Stomach (tissue), 9 donors: Measurements from ENCODE around the gene MIS18BP1. TPM values are rescaled to one million over a fixed set of nuclear protein-coding genes. Genes with fewer than 3 reads are reported as not detected.

ENCODE experiments used
- DNase-seq, 2 donors: peaks; one replicate each; pipeline versions ENCODE4 v3.0.0 to v3.0.0-alpha.2; 2013 to 2019
- H3K27ac ChIP-seq, 5 donors: fragments of 200-600 bp in 4 of 5; sonication (generic) in 4 of 5; one replicate each; pipeline ENCODE4 v1.5.1; 2013 to 2019; ENCODE audit warnings: mild to moderate bottlenecking in 1 of 5, moderate library complexity in 1 of 5
- H3K27me3 ChIP-seq, 3 donors: fragments of 200-600 bp; sonication (generic); one replicate each; pipeline ENCODE4 v1.5.1; 2017 to 2019; ENCODE audit warnings: mixed run types in 1 of 3
- H3K36me3 ChIP-seq, 4 donors: fragments of 200-600 bp; sonication (generic); 1 replicate in 3 of 4; 2 replicates in 1 of 4; pipeline ENCODE4 v1.5.1; 2016 to 2019
- H3K4me1 ChIP-seq, 4 donors: fragments of 200-600 bp; sonication (generic); one replicate each; pipeline ENCODE4 v1.5.1; 2016 to 2019
- H3K4me3 ChIP-seq, 4 donors: fragments of 200-600 bp; sonication (generic) in 3 of 4; one replicate each; pipeline ENCODE4 v1.5.1; 2016 to 2019; ENCODE audit warnings: mild to moderate bottlenecking in 1 of 4
- H3K9me3 ChIP-seq, 4 donors: fragments of 200-600 bp; sonication (generic); one replicate each; pipeline ENCODE4 v1.5.1; 2016 to 2019
- CTCF ChIP-seq, 7 experiments: fragments of 450-650 bp in 4 of 7; fragments of 200-600 bp in 3 of 7; sonication (generic) in 3 of 7; IDR thresholded peaks; one replicate each; pipeline ENCODE4 v1.5.1; 2016 to 2019; ENCODE audit warnings: antibody characterized with exemption in 7 of 7, control low read depth in 2 of 7, mild to moderate bottlenecking in 1 of 7
- EP300 ChIP-seq: sonication (generic); formaldehyde crosslinking; IDR thresholded peaks from one replicate; pipeline ENCODE4 v1.6.1; 2017; ENCODE audit warnings: antibody characterized with exemption
- POLR2A ChIP-seq, 4 donors: fragments of 450-650 bp; IDR thresholded peaks; one replicate each; pipeline ENCODE4 v1.6.1; 2016; ENCODE audit warnings: antibody characterized with exemption in 4 of 4, control low read depth in 2 of 4, mild to moderate bottlenecking in 1 of 4, moderate library complexity in 1 of 4
- POLR2AphosphoS5 ChIP-seq, 3 donors: sonication (generic); formaldehyde crosslinking; IDR thresholded peaks; one replicate each; pipeline ENCODE4 v1.6.1; 2016; ENCODE audit warnings: antibody characterized with exemption in 3 of 3
- WGBS, 5 donors: extraction: QIAGEN DNeasy Blood & Tissue Kit in 3 of 5; methylation state at CpG; one replicate each; pipeline versions ENCODE4 v1.1.5 to v1.1.7; 2013 to 2018; 5-methylcytosine and 5-hydroxymethylcytosine counted together
- intact Hi-C: fragments of 100-400 bp; cut with DNase I; formaldehyde crosslinking; loops from one replicate; pipeline ENCODE4 v1.15.1; 2023; ENCODE audit warnings: low total_unique reads
- polyA plus RNA-seq, 3 donors: library from polyadenylated mRNA; stranded (reverse); fragments of 200-250 nt; gene quantifications; one replicate each; pipeline ENCODE4 v1.2.3, GENCODE V29; 2013
- total RNA-seq, 5 donors: library from RNA; depleted of rRNA; stranded (reverse); fragments of >200 nt; gene quantifications; one replicate each; pipeline versions ENCODE4 v1.1.0 to v1.2.3, GENCODE V29; 2014 to 2016
- donor health status: healthy with polysubstance abuse.
- donor health status: Bipolar disorder and iron deficiency.
- donor health status: healthy.

The MIS18BP1 gene
- total and polyA plus RNA-seq, 8 donors, result 4.4 to 67.7 (median 13.2) TPM

- DNase-seq, result peak in 1 of 2 donors; percentile 50
- Histone ChIP-seq H3K27ac (peak overlapping the region; percentile 90 to 94 (median 92)), H3K27me3 (no peaks in the 10 kb centered on the region), H3K4me1 (peaks cover 8 to 46% (median 31%) of the 10 kb centered on the region in 4 donors), H3K9me3 (peaks cover 0 to 3% (median 0%) of the 10 kb centered on the region in 4 donors), H3K4me3 (peak overlapping the region; percentile 64 to 74 (median 70)), H3K36me3 (no peaks in the 10 kb centered on the region)
- TF ChIP-seq POLR2AphosphoS5 (IDR thresholded peaks at IDR 0.05) (no peak), POLR2A (IDR thresholded peaks at IDR 0.05) (no peak), CTCF (IDR thresholded peaks at IDR 0.05) (no peak), EP300 (no peak)
- WGBS, 5 donors, result 1% methylated on average over 25 to 26 of the region's 26 CpGs
- intact Hi-C loops, result no loop called here
Observed at GRCh38 chr14:45252366-45253069, 484 bp downstream of the MIS18BP1 start.

DNA sequence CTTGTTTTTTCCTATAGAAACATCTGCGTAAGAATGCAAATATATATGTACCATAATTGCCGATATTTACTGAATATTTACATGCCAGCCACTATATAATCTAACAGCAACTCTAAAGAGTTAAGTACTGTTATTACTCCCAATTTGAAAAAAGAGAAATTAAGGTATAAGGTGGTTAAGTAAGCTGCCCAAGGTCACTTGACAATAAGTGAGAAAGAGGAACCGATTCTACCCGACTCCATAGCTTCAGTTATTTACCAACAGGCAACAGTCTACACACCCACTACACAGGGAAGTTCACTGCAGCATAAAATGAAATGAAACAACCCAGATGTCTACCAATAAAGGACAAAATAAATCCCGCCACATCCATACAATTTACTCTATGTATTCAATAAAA is 1.1 kb downstream of the MIS18BP1 start:
- H3K27me3 ChIP-seq, result no peaks in the 10 kb centered on the region
- H3K27ac ChIP-seq, result peak overlapping the region in 4 of 5 donors; percentile 90 to 94 (median 92)
- 11 to 15% (median 12%) methylated on average over 5 of the region's 5 CpGs for WGBS, 5 donors
- H3K36me3 ChIP-seq, result no peaks in the 10 kb centered on the region
- peak overlapping the region; percentile 64 to 74 (median 70) for H3K4me3 ChIP-seq
- intact Hi-C loops, result no loop called here
- H3K9me3 ChIP-seq, result no peaks in the 10 kb centered on the region
- peaks cover 8 to 46% (median 34%) of the 10 kb centered on the region in 4 donors for H3K4me1 ChIP-seq
- DNase-seq, result peak in 1 of 2 donors; percentile 62
- TF ChIP-seq EP300, result no peak
- no peak for TF ChIP-seq POLR2A (IDR thresholded peaks at IDR 0.05)
- TF ChIP-seq POLR2AphosphoS5 (IDR thresholded peaks at IDR 0.05), result no peak
- no peak for TF ChIP-seq CTCF (IDR thresholded peaks at IDR 0.05)

DNA sequence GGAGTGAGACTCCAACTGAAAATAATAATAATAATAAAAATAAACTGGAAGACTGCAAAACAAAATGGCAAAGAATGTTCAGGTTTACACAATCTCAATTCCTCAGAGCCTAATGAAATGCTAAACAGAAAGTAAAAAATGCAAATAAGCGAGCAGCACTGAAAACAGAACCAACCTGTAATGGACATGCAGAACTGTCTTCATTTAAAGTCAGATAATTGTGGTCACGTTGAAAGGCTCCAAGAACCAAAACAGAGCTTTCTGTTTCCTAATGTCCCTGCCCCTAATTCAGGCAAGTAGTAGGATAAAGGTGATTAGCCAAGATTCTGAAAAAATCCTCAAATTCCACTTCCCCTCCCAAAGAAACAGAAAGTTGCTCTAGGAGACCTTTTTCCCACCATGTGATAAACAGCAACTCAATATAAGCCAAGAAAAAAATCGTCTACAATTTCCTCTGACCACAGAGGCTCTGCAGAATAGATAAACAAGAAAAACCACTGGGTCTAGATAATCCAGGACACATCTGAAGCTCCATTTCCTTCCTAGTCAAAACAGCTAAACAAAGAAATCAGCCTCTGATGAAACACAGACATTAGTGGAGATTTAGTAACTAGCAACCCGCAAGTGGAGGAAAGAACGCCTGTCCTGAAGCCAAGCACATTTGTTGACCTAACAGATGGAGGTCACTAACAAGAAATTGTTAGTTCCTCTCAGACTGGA is 3.0 kb downstream of the MIS18BP1 start:
- 30 to 50% (median 37%) methylated on average over 5 of the region's 5 CpGs for WGBS, 5 donors
- Histone ChIP-seq H3K9me3 (no peaks in the 10 kb centered on the region), H3K36me3 (no peaks in the 10 kb centered on the region), H3K4me3 (peak overlapping the region in 2 of 4 donors; percentile 5 to 21), H3K27ac (peak overlapping the region in 4 of 5 donors; percentile 38 to 82 (median 70)), H3K4me1 (peaks cover 8 to 46% (median 35%) of the 10 kb centered on the region in 4 donors), H3K27me3 (no peaks in the 10 kb centered on the region)
- TF ChIP-seq POLR2AphosphoS5 (IDR thresholded peaks at IDR 0.05) (peak in 2 of 3 donors; percentile 2 to 37), CTCF (IDR thresholded peaks at IDR 0.05) (no peak)
- intact Hi-C loops, result no loop called here
- peak in 1 of 2 donors; percentile 70 for DNase-seq

DNA sequence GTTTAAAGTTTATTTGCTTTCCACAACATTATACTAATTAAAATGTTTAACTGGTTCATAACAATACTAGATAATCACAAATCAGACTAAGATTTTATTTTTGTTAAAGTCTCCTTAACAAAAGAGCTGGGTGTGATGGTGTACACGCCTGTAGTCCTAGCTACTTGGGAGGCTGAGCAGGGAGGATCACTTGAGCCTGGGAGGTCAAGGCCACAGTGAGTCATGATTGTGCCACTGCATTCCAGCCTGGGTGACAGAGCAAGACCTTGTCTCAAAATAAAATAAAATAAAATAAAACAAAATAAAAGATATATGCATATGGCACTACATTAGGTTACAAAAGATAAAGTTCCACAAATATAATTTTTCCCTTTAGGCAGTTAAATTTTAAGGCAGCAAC is 5.6 kb downstream of the MIS18BP1 start:
- no peaks in the 10 kb centered on the region for H3K27me3 ChIP-seq
- no peaks in the 10 kb centered on the region for H3K36me3 ChIP-seq
- 92 to 100% (median 93%) methylated on average over 1 of the region's 1 CpG for whole genome bisulfite sequencing, 5 donors
- no peaks in the 10 kb centered on the region for H3K9me3 ChIP-seq
- DNase-seq, result no peak
- TF ChIP-seq POLR2A (IDR thresholded peaks at IDR 0.05) (no peak), EP300 (no peak), POLR2AphosphoS5 (IDR thresholded peaks at IDR 0.05) (no peak), CTCF (IDR thresholded peaks at IDR 0.05) (no peak)
- H3K27ac ChIP-seq, result no peak overlapping the region
- H3K4me3 ChIP-seq, result no peak overlapping the region
- intact Hi-C loops, result no loop called here
- peaks cover 8 to 46% (median 30%) of the 10 kb centered on the region in 4 donors for H3K4me1 ChIP-seq
